GM18870 (cell line): Measurements from ENCODE around the gene DDX19B.
"Not testable (repeated sequence)": the region's sequence is repeated elsewhere in the genome, so short reads cannot be mapped to it uniquely, and the experiment has no call there.

Experiments
- ATAC-seq: cut with Tn5 transposase; IDR thresholded peaks from one replicate; pipeline ENCODE4 v1.9.1; 2021; ENCODE audit warnings: moderate library complexity; ENCODE audit not compliant: unreplicated experiment

DDX19B gene

DNA sequence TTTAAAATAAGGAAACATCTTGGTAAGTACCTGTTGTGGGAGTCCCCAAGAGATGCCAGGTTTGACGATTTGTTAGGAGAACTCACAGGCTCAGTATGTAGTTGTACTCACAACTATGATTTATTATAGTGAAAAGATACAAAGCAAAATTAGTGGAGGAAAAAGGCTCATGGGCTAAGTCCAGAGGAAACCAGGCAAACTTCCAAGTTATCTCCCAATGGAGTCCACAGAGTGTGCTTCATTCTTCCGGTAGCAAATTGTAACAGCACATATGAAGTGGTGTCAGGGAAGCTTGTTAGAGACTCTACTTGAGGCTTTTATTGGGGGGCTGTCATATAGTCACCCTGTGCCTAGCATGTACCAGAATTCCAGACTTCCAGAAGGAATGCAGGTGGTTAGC is 50.0 kb downstream of the DDX19B start:
- no peak for ATAC-seq

DNA sequence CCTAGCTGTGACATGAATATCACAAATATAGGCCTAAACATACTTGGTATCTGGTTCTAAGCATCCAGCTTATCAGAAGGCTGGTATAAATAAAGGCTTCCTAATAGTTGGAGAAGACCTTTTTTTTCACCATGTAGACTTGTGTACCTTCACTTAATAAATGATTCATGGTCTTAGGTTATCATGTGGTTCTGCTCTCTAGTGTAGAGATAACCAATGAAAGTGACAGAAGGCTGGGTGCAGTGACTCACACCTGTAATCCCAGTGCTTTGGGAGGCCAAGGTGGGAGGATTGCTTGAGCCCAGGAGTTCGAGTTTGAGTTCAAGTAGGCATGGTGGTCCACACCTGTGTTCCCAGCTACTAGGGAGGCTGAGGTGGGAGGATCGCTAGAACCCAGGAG is 50.8 kb downstream of the DDX19B start:
- no peak for ATAC-seq

DNA sequence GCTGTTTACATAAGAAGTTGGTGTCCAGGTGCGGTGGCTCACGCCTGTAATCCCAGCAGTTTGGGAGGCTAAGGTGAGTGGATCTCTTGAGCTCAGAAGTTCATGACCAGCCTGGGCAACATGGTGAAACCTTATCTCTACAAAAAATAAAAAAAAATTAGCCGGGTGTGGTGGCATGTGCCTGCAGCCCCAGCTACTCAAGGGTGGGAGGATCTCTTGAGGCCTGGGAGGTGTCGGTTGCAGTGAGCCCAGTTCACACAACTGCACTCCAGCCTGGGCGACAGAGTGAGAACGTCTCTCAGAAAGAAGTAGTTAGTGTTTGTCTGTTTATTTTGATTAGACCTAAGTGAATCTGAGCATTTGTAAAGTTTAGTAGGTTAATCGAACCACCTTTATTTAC is 60.6 kb downstream of the DDX19B start:
- no peak for ATAC-seq

DNA sequence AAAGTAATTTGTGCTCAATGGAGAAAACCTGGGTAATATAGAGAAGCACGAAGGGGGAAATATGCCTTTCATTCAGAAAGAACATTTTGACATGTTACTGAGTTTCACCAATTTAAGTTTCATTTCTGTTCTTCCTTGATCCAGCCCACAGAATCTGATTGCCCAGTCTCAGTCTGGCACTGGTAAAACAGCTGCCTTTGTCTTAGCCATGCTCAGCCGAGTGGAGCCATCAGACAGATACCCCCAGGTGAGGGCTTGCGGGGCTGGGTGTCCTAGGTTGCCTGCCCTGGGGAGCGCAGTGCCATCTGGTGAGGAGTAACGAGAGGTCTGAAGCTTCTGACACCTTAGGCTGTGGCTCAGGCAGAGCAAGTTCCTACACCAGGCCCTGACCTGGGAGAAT is 65.4 kb downstream of the DDX19B start:
- ATAC-seq, result no peak

DNA sequence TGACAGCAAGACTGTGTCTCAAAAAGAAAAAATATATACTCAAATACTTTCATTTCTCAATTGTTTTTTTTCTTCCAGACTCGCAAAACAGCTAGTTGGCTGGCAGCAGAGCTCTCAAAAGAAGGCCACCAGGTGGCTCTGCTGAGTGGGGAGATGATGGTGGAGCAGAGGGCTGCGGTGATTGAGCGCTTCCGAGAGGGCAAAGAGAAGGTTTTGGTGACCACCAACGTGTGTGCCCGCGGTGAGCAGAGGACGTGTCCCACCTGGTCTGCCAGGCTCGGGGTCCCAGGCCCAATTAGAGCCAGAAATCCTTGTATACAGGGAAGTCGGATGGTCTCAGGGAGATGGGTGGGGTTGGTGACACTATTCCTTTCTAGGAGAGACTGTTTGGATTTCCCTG is 71.2 kb downstream of the DDX19B start:
- ATAC-seq, result not testable (repeated sequence)

DNA sequence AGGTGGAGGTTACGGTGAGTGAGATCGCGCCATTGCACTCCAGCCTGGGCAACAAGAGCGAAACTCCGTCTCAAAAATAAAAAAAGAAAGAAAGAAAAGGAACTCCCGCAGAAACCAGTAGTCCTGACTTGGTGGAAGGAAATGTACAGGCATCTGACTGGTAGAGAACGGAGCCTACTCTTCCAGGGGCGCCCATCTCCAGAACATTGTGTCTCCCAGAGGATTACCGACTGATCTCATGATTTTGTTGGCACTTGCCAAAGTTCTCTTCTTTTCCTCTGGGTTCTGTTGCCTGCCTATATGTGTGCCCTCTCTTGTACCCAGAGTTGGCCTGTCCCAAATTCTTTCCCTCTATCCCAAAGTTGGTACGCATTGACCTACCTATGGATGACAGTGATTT is 71.9 kb downstream of the DDX19B start:
- ATAC-seq, result no peak

DNA sequence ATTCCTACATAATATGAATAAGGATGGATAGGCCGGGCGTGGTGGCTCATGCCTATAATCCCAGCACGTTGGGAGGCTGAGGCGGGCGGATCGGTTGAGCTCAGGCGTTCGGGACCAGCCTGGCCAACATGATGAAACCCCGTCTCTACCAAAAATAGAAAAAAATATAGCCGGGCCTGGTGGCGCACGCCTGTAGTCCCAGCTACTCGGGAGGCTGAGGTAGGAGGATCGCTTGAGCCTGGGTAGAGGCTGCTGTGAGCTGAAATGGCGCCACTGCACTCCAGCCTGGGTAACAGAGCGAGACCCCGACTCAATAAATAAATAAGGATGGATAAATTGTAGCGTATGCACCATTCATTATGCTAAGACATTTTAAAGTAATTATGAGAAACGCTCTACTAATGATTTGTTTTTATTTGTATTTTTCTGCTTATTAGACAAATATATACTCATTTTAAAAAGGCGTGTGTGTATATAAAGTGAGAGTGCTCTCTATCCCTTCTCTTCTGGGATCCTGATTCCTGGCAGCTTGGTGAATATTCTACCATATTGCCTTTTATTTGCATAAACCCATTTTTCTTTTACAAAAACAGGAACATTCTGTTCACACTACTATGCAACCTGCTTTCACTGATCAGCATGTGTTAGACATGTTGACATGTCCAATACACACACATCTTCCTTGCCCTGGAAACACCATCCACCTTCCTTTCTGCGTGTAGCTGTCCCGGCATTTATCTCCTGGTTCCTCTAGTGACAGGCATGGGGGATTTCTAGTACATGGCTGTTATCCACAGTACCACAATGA is 74.1 kb downstream of the DDX19B start:
- no peak for ATAC-seq

DNA sequence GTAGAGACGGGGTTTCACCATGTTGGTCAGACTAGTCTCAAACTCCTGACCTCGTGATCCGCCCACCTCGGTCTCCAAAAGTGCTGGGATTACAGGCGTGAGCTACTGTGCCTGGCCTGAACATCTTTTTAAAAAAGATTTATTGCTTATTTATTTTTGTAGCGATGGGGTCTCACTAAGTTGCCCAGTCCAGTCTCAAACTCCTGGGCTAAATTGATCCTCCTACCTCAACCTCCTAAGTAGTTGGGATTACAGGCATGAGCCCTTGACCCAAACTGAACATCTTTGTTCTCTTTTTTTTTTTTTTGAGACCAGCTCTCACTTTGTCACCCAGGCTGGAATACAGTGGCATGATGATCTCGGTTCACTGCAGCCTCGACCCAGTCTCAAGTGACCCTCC is 75.2 kb downstream of the DDX19B start:
- ATAC-seq, result no peak

DNA sequence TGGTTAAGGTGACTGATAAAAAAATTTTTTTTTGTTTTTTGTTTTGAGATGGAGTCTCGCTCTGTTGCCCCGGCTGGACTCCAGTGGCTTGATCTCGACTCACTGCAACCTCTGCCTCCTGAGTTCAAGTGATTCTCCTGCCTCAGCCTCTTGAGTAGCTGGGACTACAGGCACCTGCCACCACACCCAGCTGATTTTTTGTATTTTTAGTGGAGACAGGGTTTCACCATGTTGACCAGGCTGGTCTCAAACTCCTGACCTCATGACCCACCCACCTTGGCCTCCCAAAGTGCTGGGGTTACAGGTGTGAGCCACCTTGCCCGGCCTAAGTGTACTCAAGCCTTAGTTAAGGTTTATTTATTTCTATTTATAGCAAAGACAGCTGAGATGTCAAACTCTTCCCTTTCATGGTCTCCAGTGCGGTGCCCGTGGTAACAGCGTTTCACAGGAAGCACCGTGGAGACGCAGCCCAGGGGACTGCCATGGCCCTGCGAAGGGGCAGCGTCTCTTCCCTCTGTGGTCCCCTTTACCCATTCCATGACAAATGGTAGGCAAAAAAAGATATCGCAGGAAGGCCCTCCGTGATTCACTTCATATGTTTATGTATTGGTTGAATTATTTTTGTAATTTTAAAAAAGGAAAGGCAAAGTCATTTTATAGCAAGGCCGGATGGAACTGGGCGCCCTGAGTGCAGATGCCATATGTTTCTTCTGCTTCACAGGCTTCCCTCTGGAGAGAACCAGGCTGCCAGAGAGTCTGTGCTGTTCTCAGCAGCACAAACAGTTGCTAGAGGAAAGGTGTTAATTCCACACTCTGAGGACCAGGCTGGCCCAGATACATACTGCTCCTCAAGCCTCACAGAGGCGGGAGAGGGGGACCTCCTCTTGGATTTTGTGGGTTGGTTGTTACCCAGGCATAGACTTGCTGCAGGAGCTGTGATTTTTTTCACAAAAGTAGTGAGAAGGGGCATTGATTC is 76.9 kb downstream of the DDX19B start:
- ATAC-seq, result no peak

DNA sequence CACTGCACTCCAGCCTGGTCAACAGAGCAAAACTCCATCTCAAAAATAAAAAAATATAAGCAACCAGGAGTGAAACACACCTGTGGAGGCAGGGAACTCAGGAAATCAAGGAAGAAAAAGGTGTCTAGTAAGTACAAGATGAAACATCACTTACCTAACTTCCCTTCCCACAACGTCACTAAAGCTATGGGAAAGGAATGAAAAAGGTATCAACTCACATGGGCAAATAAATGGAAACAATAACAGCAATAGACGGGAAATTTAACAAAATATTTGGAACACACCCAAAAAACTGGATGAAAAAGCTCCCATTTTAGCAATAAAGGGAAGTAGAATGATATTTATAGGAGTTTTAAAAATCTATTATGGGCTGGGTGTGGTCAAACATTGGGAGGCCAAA is 78.8 kb downstream of the DDX19B start:
- ATAC-seq, result no peak

DNA sequence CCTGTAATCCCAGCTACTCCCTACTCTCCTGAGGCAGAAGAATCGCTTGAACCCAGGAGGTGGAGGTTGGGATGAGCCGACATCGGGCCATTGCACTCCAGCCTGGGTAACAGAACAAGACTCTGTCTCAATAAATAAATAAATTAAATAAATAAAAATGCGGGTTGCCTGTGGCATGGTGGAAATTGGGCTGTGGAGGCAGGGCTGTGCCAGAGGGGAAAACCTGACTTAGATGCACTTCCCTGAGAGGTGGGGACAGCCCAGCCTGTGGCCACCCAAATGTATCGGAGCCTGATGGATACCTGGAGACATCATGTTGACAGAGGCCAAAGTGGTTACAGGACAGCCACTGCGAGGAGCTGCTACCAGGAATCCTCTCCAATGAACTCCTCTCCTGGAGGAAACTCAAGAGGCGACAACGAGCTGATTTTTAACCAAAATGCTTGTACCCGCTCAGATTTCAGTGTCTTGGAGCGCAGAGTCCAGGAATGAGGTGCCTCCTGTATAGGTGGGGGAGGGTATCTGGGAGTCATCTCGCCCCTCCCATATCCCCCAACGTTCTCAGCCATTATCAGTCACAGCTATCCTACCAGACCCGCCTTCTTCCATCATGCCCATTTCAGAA is 80.0 kb downstream of the DDX19B start:
- ATAC-seq, result no peak

DNA sequence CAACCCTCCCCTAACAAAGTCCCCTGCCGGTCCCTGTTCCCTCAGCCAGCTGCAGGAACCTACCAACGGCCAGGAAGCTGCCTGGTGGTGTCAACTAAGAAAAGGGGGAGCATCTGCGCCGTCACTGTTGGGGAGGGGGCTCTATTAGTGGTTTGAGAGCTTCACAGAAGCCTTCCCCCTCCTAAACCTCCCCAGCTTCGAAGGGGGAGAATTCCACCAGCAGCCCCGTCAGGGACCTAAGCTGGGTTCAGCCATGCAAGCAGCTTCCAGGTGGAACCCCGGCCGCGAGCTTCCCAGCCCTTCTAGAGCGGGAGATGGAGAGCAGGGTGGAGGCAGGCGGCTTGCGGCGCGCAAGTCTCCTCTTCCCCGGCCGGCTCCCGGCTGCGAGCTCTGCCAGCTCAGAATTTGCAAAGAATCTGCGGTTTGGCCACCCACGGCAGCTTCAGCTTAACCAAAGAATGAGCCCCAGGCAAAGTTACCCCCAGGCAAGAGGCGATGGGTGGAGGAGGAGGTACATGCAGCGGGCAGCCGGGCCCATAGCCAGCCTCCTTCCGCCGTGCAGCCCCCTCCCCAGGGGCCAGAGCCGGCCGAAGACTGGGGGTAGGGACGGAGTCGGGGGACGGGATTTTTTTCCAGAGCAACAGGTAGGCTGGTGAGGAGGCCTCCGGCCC is 81.4 kb downstream of the DDX19B start:
- ATAC-seq, result peak; percentile 19

DNA sequence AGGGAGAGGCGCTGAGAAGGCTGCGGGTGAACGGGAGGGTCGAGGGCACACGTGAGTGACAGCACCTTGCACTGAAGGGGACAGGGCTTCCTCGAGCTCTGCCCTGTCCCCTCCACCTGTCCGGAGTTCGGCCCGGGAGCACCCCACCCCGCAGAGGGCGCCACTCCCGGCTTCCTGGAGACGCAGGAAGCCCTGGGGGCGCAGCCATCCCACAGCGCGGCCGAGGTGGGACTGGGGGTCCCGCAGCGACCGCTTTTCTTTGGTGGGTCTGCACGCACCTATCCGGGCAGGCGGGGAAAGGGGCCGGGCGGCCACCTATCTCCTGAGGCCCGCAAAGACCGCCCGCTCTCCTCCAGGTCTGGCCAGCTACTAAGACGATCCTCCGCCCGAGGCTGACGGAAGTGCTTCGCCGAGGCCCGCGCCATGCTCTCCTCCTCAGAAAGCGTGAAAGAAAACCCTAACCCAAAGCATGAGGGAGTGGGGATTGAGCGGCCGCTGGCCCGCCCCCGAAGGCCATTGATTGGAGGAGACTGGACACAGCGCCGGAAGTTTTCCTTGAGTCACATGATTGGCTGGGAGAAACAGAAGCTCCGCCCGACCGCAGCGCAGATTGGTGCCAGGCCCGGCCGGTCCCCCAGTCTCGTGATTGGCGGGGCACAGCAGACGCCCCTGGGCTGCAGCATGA is 82.1 kb downstream of the DDX19B start:
- ATAC-seq, result peak; percentile 92

DNA sequence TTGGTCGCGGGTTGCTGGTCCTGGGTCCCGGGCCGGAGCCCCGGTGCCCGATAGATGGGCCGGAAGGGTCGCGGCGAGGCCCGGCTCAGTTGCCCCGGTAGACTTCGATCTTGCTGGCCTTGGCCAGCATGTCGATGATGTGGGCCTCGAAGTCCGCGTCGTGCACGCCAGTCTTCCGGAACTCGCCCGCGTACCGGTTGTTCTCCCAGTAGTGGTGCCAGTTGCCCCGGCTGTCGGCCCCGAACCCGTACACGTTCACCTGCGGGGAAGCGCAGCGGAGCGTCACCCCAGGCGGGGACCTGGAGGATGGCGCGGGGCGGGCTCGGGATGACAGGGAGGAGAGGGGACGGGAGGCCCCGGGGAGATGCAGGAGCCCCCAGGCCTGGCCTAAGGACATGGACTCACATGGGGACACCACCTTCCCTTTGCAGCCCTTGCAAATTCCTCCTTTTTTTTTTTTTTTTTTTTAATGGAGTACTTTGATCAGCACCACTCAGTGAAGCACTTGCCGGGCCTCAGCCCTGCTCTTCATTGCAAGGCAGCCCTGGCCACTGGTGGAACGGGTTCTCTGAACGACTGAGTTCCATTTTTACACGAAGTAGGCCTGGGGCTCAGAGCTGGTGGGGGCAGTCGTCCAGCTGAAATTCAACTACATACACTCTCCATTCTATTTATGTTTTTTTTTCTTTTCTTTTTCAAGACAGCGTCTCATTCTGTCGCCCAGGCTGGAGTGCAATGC is 82.8 kb downstream of the DDX19B start:
- no peak for ATAC-seq

DNA sequence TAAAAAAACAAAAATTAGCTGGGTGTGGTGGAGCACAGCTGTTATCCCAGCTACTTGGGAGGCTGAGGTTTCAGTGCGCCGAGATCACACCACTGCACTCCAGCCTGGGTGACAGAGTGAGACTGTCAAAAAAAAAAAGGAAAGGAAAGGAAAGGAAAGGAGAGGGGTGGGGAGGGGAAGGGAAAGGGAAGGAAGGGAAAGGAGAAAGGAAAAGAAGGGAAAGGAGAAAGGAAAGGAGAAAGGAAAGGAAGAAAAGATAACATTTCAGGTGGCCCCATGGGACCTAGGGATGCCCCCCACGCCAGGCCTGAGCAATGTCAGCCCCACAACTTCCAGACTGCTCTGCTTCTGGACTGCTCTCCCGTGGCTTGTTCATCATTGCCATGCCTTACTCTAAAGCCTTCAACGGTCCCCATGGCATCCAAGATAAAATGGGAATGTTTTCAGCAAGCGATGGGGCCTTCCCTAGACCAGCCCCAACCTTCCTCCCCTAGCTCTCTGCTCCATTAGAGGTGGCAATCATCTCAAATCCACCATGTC is 84.5 kb downstream of the DDX19B start:
- ATAC-seq, result no peak
